ENCODE results near the gene FARP1.
A peak's percentile ranks its signal among the peaks of the same experiment; 100 is the strongest.

The FARP1 gene

GRCh38 chr13:98490195-98490836 is 347.4 kb downstream of the FARP1 start:
- Histone ChIP-seq H3K27ac (no peak overlapping the region), H3K36me3 (no peaks in the 10 kb centered on the region; the same call in 1 of the 2 replicates), H3K27me3 (ENCODE audit: insufficient read depth, low read depth, severe bottlenecking) (no peaks in the 10 kb centered on the region), H3K9me3 (ENCODE audit: severe bottlenecking) (no peaks in the 10 kb centered on the region), H3K4me3 (ENCODE audit: low read depth, low read length) (no peak overlapping the region)
- DNase-seq: no peak
- no peak for TF ChIP-seq CTCF (IDR thresholded peaks at IDR 0.05; ENCODE audit: low read depth, low read length)

- Histone ChIP-seq H3K4me3 (ENCODE audit: low read depth, low read length) (no peak overlapping the region), H3K27ac (no peak overlapping the region), H3K27me3 (ENCODE audit: insufficient read depth, low read depth, severe bottlenecking) (no peaks in the 10 kb centered on the region), H3K36me3 (no peaks in the 10 kb centered on the region; the same call in 1 of the 2 replicates), H3K9me3 (ENCODE audit: severe bottlenecking) (no peaks in the 10 kb centered on the region)
- peak; percentile 13 for DNase-seq
- no peak for TF ChIP-seq CTCF (IDR thresholded peaks at IDR 0.05; ENCODE audit: low read depth, low read length)
Measured at GRCh38 chr13:98490866-98491265, 348.0 kb downstream of the FARP1 start.

GRCh38 chr13:98492335-98493041 is 349.6 kb downstream of the FARP1 start:
- DNase-seq: no peak
- Histone ChIP-seq H3K9me3 (ENCODE audit: severe bottlenecking) (no peaks in the 10 kb centered on the region), H3K27me3 (ENCODE audit: insufficient read depth, low read depth, severe bottlenecking) (no peaks in the 10 kb centered on the region), H3K27ac (no peak overlapping the region), H3K4me3 (ENCODE audit: low read depth, low read length) (no peak overlapping the region), H3K36me3 (peaks cover 2% of the 10 kb centered on the region)
- TF ChIP-seq CTCF (IDR thresholded peaks at IDR 0.05; ENCODE audit: low read depth, low read length): no peak

- no peak overlapping the region for H3K27ac ChIP-seq
- no peak for DNase-seq
- no peaks in the 10 kb centered on the region for H3K27me3 ChIP-seq (ENCODE audit: insufficient read depth, low read depth, severe bottlenecking)
- H3K9me3 ChIP-seq (ENCODE audit: severe bottlenecking): no peaks in the 10 kb centered on the region
- peaks cover 9% of the 10 kb centered on the region for H3K36me3 ChIP-seq
- TF ChIP-seq CTCF (IDR thresholded peaks at IDR 0.05; ENCODE audit: low read depth, low read length): no peak
- no peak overlapping the region for H3K4me3 ChIP-seq (ENCODE audit: low read depth, low read length)
Measured at GRCh38 chr13:98493042-98493712, 350.3 kb downstream of the FARP1 start.

GRCh38 chr13:98494769-98495168 is 351.9 kb downstream of the FARP1 start:
- no peaks in the 10 kb centered on the region for H3K9me3 ChIP-seq (ENCODE audit: severe bottlenecking)
- no peak overlapping the region for H3K4me3 ChIP-seq (ENCODE audit: low read depth, low read length)
- H3K27ac ChIP-seq: no peak overlapping the region
- H3K36me3 ChIP-seq: peaks cover 17% of the 10 kb centered on the region
- no peak for DNase-seq
- H3K27me3 ChIP-seq (ENCODE audit: insufficient read depth, low read depth, severe bottlenecking): no peaks in the 10 kb centered on the region
- TF ChIP-seq CTCF (IDR thresholded peaks at IDR 0.05; ENCODE audit: low read depth, low read length): no peak
